ENCODE data around the gene ARPC4.

- TF ChIP-seq CHD2 (IDR thresholded peaks at IDR 0.05; ENCODE audit: low read length, partially characterized antibody) (no peak), CTCF (IDR thresholded peaks at IDR 0.05) (no peak), E2F6 (IDR thresholded peaks at IDR 0.05; ENCODE audit: borderline replicate concordance, low read depth) (no peak), JUN (IDR thresholded peaks at IDR 0.05) (no peak), POLR2A (IDR thresholded peaks at IDR 0.05; ENCODE audit: low read length) (no peak), POLR2AphosphoS2 (conservative IDR thresholded peaks at IDR 0.05; ENCODE audit: low read length) (no peak), ESRRA (IDR thresholded peaks at IDR 0.05; ENCODE audit: borderline replicate concordance, low read length) (no peak), NPAS2 (CRISPR knock-in tag; IDR thresholded peaks at IDR 0.05; ENCODE audit: borderline replicate concordance) (no peak), ZNF302 (CRISPR knock-in tag; IDR thresholded peaks at IDR 0.05) (no peak), RARB (CRISPR knock-in tag; IDR thresholded peaks at IDR 0.05) (no peak), NR3C1 (IDR thresholded peaks at IDR 0.05) (no peak), KDM1A (IDR thresholded peaks at IDR 0.05; ENCODE audit: low read depth) (no peak)
These were observed 53.3 kb downstream of the ARPC4 start for GRCh38 chr3:9846231-9846630.

All from A549 (cell line).